ENCODE data around the gene HOGA1. TPM values are rescaled to one million over a fixed set of nuclear protein-coding genes. Genes with fewer than 3 reads are reported as not detected.

The HOGA1 gene
- total and polyA plus RNA-seq, 2 donors (not counting 3 experiments of a cell fraction or from before 2014, with no cell fraction given), result 0.44 to 0.91 TPM

DNA sequence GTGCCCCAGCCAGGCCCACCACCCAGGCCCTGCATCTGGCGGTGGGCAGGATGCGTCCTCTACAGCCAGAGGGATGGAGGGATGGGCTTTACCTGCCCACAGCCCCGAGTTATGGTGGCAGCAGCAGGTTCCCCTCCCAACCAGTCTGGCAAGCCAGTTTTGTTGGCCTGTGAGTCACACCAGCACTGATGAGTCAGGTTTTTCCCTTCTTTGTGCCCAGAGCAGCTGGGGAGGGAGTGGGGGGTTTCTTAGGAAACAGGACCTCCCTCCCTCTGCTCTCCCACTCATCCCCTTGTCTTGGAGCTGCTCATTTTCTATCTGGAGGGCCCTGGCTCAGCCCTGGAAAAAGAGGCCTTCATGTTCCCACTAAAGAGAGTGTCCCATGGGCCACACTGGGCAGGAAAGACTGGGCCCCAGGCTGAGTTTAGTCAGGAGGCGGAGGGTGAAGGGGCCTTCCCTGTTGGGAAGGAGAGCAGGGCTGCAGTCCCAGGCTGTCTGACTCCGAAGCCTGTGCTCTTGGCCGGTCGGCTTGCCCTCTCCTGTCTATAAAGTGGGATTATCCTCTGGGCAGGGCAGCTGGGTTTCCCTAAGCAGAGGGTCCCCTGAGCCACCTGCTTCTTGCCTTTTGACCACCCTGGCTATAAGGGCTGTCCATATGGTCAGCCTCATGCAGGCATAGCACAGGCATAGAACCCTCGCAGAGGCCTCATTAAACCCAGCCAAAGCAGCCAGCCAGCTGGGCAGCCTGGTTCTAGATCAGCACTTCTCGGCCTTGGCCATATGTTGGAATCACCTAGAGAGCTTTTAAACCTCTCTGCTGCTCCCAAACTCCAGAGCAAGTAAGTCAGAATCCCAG lies 41.8 kb upstream of the HOGA1 start:
- dilution Hi-C loops (cut with MboI; ENCODE audit: extremely low pct_ligation_motif_present, low sequenced_read_pairs) (no loop called here), intact Hi-C loops (cut with micrococcal nuclease) (loop anchor here (1.0 to 2.0 kb wide), 6 partner anchors 24 to 96 kb away; partner anchors contain the start of genes EXOSC1, MMS19, UBTD1 and ZDHHC16)
- H3K9me3 ChIP-seq (replicated peaks; ENCODE audit: control insufficient read depth, insufficient read depth, low read length), result no peaks in the 10 kb centered on the region
- no peaks in the 10 kb centered on the region for H4K20me1 ChIP-seq (replicated peaks; ENCODE audit: control insufficient read depth, extremely low read depth, insufficient read depth, low read length)
- no peaks in the 10 kb centered on the region for H3K36me3 ChIP-seq (ENCODE audit: control insufficient read depth in 2 of 2, extremely low read depth in 1 of 2, insufficient read depth in 2 of 2, low read length in 2 of 2)
- no peak for FAIRE-seq
- peaks cover 4% of the 10 kb centered on the region for H3K79me2 ChIP-seq (ENCODE audit: control insufficient read depth, insufficient read depth, low read length)
- POLR2A ChIA-PET, result interaction anchor here (1.0 to 2.2 kb wide), 3 partner anchors 9 to 43 kb away, joined by 3 to 8 read pairs (median 5); partner anchors contain the start of genes MMS19 and UBTD1
- TF ChIP-seq EZH2 (IDR thresholded peaks at IDR 0.05; ENCODE audit: borderline replicate concordance, low read depth, low read length, severe bottlenecking), result no peak
- peak; percentile 81 for TF ChIP-seq POLR2AphosphoS5 (IDR thresholded peaks at IDR 0.05; ENCODE audit: insufficient read depth, low read depth, low read length)
- no peak for TF ChIP-seq GATA2 (IDR thresholded peaks at IDR 0.05; ENCODE audit: insufficient read depth, insufficient read length, low read depth, low read length)
- peak; percentile 36 for TF ChIP-seq POLR2A (IDR thresholded peaks at IDR 0.05; ENCODE audit: low read depth, low read length)
- TF ChIP-seq, protein P1, sequence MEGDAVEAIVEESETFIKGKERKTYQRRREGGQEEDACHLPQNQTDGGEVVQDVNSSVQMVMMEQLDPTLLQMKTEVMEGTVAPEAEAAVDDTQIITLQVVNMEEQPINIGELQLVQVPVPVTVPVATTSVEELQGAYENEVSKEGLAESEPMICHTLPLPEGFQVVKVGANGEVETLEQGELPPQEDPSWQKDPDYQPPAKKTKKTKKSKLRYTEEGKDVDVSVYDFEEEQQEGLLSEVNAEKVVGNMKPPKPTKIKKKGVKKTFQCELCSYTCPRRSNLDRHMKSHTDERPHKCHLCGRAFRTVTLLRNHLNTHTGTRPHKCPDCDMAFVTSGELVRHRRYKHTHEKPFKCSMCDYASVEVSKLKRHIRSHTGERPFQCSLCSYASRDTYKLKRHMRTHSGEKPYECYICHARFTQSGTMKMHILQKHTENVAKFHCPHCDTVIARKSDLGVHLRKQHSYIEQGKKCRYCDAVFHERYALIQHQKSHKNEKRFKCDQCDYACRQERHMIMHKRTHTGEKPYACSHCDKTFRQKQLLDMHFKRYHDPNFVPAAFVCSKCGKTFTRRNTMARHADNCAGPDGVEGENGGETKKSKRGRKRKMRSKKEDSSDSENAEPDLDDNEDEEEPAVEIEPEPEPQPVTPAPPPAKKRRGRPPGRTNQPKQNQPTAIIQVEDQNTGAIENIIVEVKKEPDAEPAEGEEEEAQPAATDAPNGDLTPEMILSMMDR (IDR thresholded peaks at IDR 0.05; ENCODE audit: extremely low read depth in 1 of 2, insufficient read depth in 1 of 2, low read depth in 1 of 2, low read length in 2 of 2), result no peak
- peak; percentile 92 for TF ChIP-seq JUN (IDR thresholded peaks at IDR 0.05; ENCODE audit: borderline replicate concordance, insufficient read depth, insufficient read length, low read depth)
- TF ChIP-seq MAX (IDR thresholded peaks at IDR 0.05; ENCODE audit: insufficient read depth, insufficient read length), result no peak
- peak; percentile 99 for TF ChIP-seq FOS (IDR thresholded peaks at IDR 0.05; ENCODE audit: borderline replicate concordance, insufficient read depth, low read length)
- no peaks in the 10 kb centered on the region for H3K27me3 ChIP-seq (ENCODE audit: control insufficient read depth in 2 of 2, insufficient read depth in 2 of 2, low read length in 2 of 2)
- H2AFZ ChIP-seq (ENCODE audit: low read depth, low read length), result no peak overlapping the region
- H3K9ac ChIP-seq (replicated peaks; ENCODE audit: extremely low read depth, insufficient read depth, low read length), result peak overlapping the region; percentile 84
- CTCF ChIA-PET, result interaction anchor here (0.8 to 6.6 kb wide), 6 partner anchors 9 to 43 kb away, joined by 3 to 93 read pairs (median 6); partner anchors contain the start of gene UBTD1
- no peak overlapping the region for H3K4me3 ChIP-seq (replicated peaks in 1 of 3; ENCODE audit: insufficient read depth in 1 of 3, low read depth in 1 of 3, low read length in 3 of 3)
- DNase-seq (ENCODE audit: low read depth, low spot score), result peak; percentile 98
- H3K4me1 ChIP-seq (ENCODE audit: control insufficient read depth, extremely low read depth, insufficient read depth, low read length), result peaks cover 61% of the 10 kb centered on the region
- H3K4me2 ChIP-seq (ENCODE audit: insufficient read depth, low read length), result peak overlapping the region; percentile 38
- BruUV-seq (replicated peaks), result TSS peak; percentile 90
- H3K9me1 ChIP-seq (replicated peaks; ENCODE audit: control insufficient read depth, extremely low read depth, insufficient read depth, low read length), result no peaks in the 10 kb centered on the region
- peak overlapping the region; percentile 99 for H3K27ac ChIP-seq (ENCODE audit: insufficient read depth, low read depth, low read length)
